WTC11 (cell line): Measurements from ENCODE around the gene QRSL1. TPM values are rescaled to one million over a fixed set of nuclear protein-coding genes. Genes with fewer than 3 reads are reported as not detected.

ENCODE experiments used
- ATAC-seq: fragments of 200-7000 bp; cut with Tn5 transposase; 2 replicates; pipeline ENCODE4 v1.10.0; 2021; ENCODE audit warnings: mild to moderate bottlenecking, moderate library complexity
- CTCF ChIA-PET: fragments of 300-600 bp; sonication (Branson Sonifier 250); formaldehyde crosslinking; loops from one replicate; lab custom pipeline; 2021; ENCODE audit warnings: antibody characterized with exemption; lab: Charles Lee
- POLR2A ChIA-PET: fragments of 350-600 bp; sonication (Branson Sonifier 250); formaldehyde crosslinking; loops from one replicate; lab custom pipeline; 2021; ENCODE audit warnings: antibody characterized with exemption; lab: Charles Lee
- DNase-seq: peaks from one replicate; pipeline ENCODE4 v3.0.0; 2021; ENCODE audit warnings: low spot score
- H3K27ac Mint-ChIP-seq: 2 replicates; pipeline ENCODE4 v1.8.0; 2021; ENCODE audit warnings: mixed read lengths
- H3K27me3 Mint-ChIP-seq: 2 replicates; pipeline ENCODE4 v1.8.0; 2021; ENCODE audit warnings: low read depth, mild to moderate bottlenecking, moderate library complexity, mixed read lengths
- H3K36me3 Mint-ChIP-seq: 2 replicates; pipeline ENCODE4 v1.8.0; 2021; ENCODE audit warnings: mixed read lengths
- H3K4me1 Mint-ChIP-seq: 2 replicates; pipeline ENCODE4 v1.8.0; 2022; ENCODE audit warnings: mixed read lengths
- H3K4me3 Mint-ChIP-seq: 2 replicates; pipeline ENCODE4 v1.8.0; 2021; ENCODE audit warnings: mild to moderate bottlenecking, moderate library complexity, mixed read lengths
- H3K9me3 Mint-ChIP-seq: 2 replicates; pipeline ENCODE4 v1.8.0; 2021; ENCODE audit warnings: mixed read lengths
- CDX4 ChIP-seq: fragments of 250-450 bp; sonication (Bioruptor Pico); IDR thresholded peaks from 2 replicates; pipeline ENCODE4 v1.9.0; 2021; ENCODE audit warnings: moderate library complexity, mild to moderate bottlenecking, inconsistent platforms, borderline replicate concordance
- EMX1 ChIP-seq: fragments of 250-450 bp; sonication (Bioruptor Pico); IDR thresholded peaks from 2 replicates; pipeline ENCODE4 v1.8.0; 2021; ENCODE audit warnings: mild to moderate bottlenecking
- ESRRA ChIP-seq: sonication (generic); formaldehyde crosslinking; IDR thresholded peaks from 2 replicates; pipeline ENCODE4 v1.8.1; 2022; ENCODE audit warnings: mild to moderate bottlenecking, missing genetic modification reagents, borderline replicate concordance
- FOXP4 ChIP-seq: sonication (generic); formaldehyde crosslinking; IDR thresholded peaks from 2 replicates; pipeline ENCODE4 v1.8.0; 2022; ENCODE audit warnings: mild to moderate bottlenecking, missing genetic modification reagents
- GABPB1 ChIP-seq: sonication (generic); formaldehyde crosslinking; IDR thresholded peaks from 2 replicates; pipeline ENCODE4 v1.8.1; 2023; ENCODE audit warnings: mild to moderate bottlenecking, missing genetic modification reagents
- JAZF1 ChIP-seq: fragments of 250-450 bp; sonication (Bioruptor Pico); IDR thresholded peaks from 2 replicates; pipeline ENCODE4 v1.9.0; 2021; ENCODE audit warnings: moderate library complexity, mild to moderate bottlenecking, inconsistent platforms
- MXD4 ChIP-seq: fragments of 250-450 bp; sonication (Bioruptor Pico); IDR thresholded peaks from 2 replicates; pipeline ENCODE4 v1.8.0; 2021; ENCODE audit warnings: mild to moderate bottlenecking, moderate library complexity, borderline replicate concordance
- NFATC4 ChIP-seq: fragments of 250-450 bp; sonication (Bioruptor Pico); IDR thresholded peaks from 2 replicates; pipeline ENCODE4 v1.9.0; 2021; ENCODE audit warnings: mild to moderate bottlenecking
- NFYB ChIP-seq: sonication (generic); formaldehyde crosslinking; conservative IDR thresholded peaks from 2 replicates; pipeline ENCODE4 v1.8.0; 2022; ENCODE audit warnings: low read depth, missing genetic modification reagents
- NR2C2 ChIP-seq: sonication (generic); formaldehyde crosslinking; IDR thresholded peaks from 2 replicates; pipeline ENCODE4 v1.8.0; 2022; ENCODE audit warnings: mild to moderate bottlenecking, missing genetic modification reagents
- PRRX2 ChIP-seq: fragments of 250-450 bp; sonication (Bioruptor Pico); IDR thresholded peaks from 2 replicates; pipeline ENCODE4 v1.8.0; 2021; ENCODE audit warnings: mild to moderate bottlenecking
- RORB ChIP-seq: fragments of 250-450 bp; sonication (Bioruptor Pico); IDR thresholded peaks from 2 replicates; pipeline ENCODE4 v1.9.0; 2021; ENCODE audit warnings: mild to moderate bottlenecking
- SP1 ChIP-seq: sonication (generic); formaldehyde crosslinking; conservative IDR thresholded peaks from 2 replicates; pipeline ENCODE4 v1.8.1; 2022; ENCODE audit warnings: missing genetic modification reagents
- ZBTB21 ChIP-seq: sonication (generic); formaldehyde crosslinking; IDR thresholded peaks from 2 replicates; pipeline ENCODE4 v1.8.1; 2023; ENCODE audit warnings: mild to moderate bottlenecking, missing genetic modification reagents, borderline replicate concordance
- ZNF219 ChIP-seq: sonication (generic); formaldehyde crosslinking; IDR thresholded peaks from 2 replicates; pipeline ENCODE4 v1.8.0; 2023; ENCODE audit warnings: missing genetic modification reagents, mild to moderate bottlenecking, borderline replicate concordance
- ZNF423 ChIP-seq: fragments of 250-450 bp; sonication (Bioruptor Pico); IDR thresholded peaks from 2 replicates; pipeline ENCODE4 v2.1.2; 2022; ENCODE audit warnings: mild to moderate bottlenecking, moderate library complexity
- total RNA-seq: library from RNA; stranded (reverse); gene quantifications from 3 replicates; pipeline ENCODE4 v1.2.3, GENCODE V29; 2021
- TF ChIP-seq, protein P1 (sequence below): sonication (generic); formaldehyde crosslinking; IDR thresholded peaks from 2 replicates; pipeline ENCODE4 v1.8.0; 2022; ENCODE audit warnings: mild to moderate bottlenecking, missing genetic modification reagents
- TF ChIP-seq, protein P2 (sequence below): fragments of 250-450 bp; sonication (Bioruptor Pico); IDR thresholded peaks from 2 replicates; pipeline ENCODE4 v1.9.0; 2021; ENCODE audit warnings: mild to moderate bottlenecking
- TF ChIP-seq, protein P3 (sequence below): fragments of 250-450 bp; sonication (Bioruptor Pico); IDR thresholded peaks from 2 replicates; pipeline ENCODE4 v1.9.0; 2021; ENCODE audit warnings: mild to moderate bottlenecking, borderline replicate concordance
- TF ChIP-seq, protein P4 (sequence below): sonication (generic); formaldehyde crosslinking; conservative IDR thresholded peaks from 2 replicates; pipeline ENCODE4 v1.8.1; 2023; ENCODE audit warnings: mild to moderate bottlenecking, low read depth, missing genetic modification reagents, moderate library complexity

The QRSL1 gene
- total RNA-seq, 1 experiment from 2014 or later, result 17.7 TPM

GRCh38 chr6:106628658-106629102 lies 698 bp upstream of the QRSL1 start:
- peak overlapping the region; percentile 94 for H3K4me3 Mint-ChIP-seq
- POLR2A ChIA-PET, result interaction anchor here (0.7 kb wide), 1 partner anchor 10 kb away, joined by 3 read pairs; no protein-coding TSS in a partner anchor
- TF ChIP-seq, protein P1, sequence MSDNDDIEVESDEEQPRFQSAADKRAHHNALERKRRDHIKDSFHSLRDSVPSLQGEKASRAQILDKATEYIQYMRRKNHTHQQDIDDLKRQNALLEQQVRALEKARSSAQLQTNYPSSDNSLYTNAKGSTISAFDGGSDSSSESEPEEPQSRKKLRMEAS (CRISPR knock-in tag), result no peak
- TF ChIP-seq JAZF1 (CRISPR knock-in tag), result no peak
- TF ChIP-seq EMX1 (CRISPR knock-in tag), result no peak
- no peak for TF ChIP-seq SP1 (CRISPR knock-in tag)
- TF ChIP-seq, protein P2, sequence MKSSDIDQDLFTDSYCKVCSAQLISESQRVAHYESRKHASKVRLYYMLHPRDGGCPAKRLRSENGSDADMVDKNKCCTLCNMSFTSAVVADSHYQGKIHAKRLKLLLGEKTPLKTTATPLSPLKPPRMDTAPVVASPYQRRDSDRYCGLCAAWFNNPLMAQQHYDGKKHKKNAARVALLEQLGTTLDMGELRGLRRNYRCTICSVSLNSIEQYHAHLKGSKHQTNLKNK (CRISPR knock-in tag), result no peak
- TF ChIP-seq ESRRA (CRISPR knock-in tag), result no peak
- TF ChIP-seq NFATC4 (CRISPR knock-in tag), result no peak
- TF ChIP-seq ZBTB21 (CRISPR knock-in tag), result no peak
- TF ChIP-seq, protein P3, sequence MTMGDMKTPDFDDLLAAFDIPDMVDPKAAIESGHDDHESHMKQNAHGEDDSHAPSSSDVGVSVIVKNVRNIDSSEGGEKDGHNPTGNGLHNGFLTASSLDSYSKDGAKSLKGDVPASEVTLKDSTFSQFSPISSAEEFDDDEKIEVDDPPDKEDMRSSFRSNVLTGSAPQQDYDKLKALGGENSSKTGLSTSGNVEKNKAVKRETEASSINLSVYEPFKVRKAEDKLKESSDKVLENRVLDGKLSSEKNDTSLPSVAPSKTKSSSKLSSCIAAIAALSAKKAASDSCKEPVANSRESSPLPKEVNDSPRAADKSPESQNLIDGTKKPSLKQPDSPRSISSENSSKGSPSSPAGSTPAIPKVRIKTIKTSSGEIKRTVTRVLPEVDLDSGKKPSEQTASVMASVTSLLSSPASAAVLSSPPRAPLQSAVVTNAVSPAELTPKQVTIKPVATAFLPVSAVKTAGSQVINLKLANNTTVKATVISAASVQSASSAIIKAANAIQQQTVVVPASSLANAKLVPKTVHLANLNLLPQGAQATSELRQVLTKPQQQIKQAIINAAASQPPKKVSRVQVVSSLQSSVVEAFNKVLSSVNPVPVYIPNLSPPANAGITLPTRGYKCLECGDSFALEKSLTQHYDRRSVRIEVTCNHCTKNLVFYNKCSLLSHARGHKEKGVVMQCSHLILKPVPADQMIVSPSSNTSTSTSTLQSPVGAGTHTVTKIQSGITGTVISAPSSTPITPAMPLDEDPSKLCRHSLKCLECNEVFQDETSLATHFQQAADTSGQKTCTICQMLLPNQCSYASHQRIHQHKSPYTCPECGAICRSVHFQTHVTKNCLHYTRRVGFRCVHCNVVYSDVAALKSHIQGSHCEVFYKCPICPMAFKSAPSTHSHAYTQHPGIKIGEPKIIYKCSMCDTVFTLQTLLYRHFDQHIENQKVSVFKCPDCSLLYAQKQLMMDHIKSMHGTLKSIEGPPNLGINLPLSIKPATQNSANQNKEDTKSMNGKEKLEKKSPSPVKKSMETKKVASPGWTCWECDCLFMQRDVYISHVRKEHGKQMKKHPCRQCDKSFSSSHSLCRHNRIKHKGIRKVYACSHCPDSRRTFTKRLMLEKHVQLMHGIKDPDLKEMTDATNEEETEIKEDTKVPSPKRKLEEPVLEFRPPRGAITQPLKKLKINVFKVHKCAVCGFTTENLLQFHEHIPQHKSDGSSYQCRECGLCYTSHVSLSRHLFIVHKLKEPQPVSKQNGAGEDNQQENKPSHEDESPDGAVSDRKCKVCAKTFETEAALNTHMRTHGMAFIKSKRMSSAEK, result no peak
- no peak for TF ChIP-seq ZNF423 (CRISPR knock-in tag)
- TF ChIP-seq, protein P4, sequence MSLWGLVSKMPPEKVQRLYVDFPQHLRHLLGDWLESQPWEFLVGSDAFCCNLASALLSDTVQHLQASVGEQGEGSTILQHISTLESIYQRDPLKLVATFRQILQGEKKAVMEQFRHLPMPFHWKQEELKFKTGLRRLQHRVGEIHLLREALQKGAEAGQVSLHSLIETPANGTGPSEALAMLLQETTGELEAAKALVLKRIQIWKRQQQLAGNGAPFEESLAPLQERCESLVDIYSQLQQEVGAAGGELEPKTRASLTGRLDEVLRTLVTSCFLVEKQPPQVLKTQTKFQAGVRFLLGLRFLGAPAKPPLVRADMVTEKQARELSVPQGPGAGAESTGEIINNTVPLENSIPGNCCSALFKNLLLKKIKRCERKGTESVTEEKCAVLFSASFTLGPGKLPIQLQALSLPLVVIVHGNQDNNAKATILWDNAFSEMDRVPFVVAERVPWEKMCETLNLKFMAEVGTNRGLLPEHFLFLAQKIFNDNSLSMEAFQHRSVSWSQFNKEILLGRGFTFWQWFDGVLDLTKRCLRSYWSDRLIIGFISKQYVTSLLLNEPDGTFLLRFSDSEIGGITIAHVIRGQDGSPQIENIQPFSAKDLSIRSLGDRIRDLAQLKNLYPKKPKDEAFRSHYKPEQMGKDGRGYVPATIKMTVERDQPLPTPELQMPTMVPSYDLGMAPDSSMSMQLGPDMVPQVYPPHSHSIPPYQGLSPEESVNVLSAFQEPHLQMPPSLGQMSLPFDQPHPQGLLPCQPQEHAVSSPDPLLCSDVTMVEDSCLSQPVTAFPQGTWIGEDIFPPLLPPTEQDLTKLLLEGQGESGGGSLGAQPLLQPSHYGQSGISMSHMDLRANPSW, result no peak
- no peak for TF ChIP-seq ZNF219
- no peak for TF ChIP-seq FOXP4 (CRISPR knock-in tag)
- TF ChIP-seq NR2C2 (CRISPR knock-in tag), result no peak
- no peak for TF ChIP-seq GABPB1
- no peak for TF ChIP-seq RORB (CRISPR knock-in tag)
- no peak for TF ChIP-seq CDX4 (CRISPR knock-in tag)
- TF ChIP-seq PRRX2, result no peak
- TF ChIP-seq NFYB (CRISPR knock-in tag), result no peak
- no peak for TF ChIP-seq MXD4 (CRISPR knock-in tag)
- H3K4me1 Mint-ChIP-seq, result peaks cover 41% of the 10 kb centered on the region
- no peak for DNase-seq
- peaks cover 2% of the 10 kb centered on the region; the same call in 1 of the 2 replicates for H3K9me3 Mint-ChIP-seq
- CTCF ChIA-PET, result no interaction called here
- H3K27me3 Mint-ChIP-seq, result no peaks in the 10 kb centered on the region
- H3K36me3 Mint-ChIP-seq, result peaks cover 3% of the 10 kb centered on the region
- H3K27ac Mint-ChIP-seq, result peak overlapping the region; percentile 98
- ATAC-seq, result no peak
